ENCODE results near the gene UTY.

DNA sequence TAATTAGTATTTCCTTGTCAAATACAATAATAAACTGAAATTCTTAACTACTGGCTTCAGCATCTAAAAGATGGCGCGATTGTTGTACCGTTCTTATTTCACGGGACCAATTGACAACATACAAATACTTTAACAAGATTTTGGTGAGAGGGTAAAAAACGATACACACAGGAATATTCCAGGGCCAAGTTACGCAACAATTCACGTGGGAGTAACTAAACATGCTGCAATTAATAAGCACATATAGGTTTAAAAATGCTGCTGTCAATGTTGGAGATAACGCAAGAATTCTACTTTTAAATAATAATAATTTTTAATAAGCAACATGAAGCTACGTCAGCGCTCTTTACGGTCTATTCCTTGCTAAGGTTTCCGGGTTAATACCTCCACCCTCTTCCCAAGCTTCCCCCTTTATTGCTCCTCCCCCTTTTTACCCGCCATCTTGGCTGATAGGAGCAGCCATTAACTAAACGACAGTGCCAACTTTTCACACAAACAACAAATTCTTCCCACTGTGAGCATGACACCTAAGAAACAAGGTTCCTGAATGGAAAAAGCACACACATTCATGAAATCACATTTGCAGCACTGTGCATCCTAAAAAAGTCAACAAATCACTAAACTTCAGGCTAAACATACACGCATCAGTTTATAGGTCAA, 1.6 kb downstream of the UTY start:
- TF ChIP-seq, protein P1, sequence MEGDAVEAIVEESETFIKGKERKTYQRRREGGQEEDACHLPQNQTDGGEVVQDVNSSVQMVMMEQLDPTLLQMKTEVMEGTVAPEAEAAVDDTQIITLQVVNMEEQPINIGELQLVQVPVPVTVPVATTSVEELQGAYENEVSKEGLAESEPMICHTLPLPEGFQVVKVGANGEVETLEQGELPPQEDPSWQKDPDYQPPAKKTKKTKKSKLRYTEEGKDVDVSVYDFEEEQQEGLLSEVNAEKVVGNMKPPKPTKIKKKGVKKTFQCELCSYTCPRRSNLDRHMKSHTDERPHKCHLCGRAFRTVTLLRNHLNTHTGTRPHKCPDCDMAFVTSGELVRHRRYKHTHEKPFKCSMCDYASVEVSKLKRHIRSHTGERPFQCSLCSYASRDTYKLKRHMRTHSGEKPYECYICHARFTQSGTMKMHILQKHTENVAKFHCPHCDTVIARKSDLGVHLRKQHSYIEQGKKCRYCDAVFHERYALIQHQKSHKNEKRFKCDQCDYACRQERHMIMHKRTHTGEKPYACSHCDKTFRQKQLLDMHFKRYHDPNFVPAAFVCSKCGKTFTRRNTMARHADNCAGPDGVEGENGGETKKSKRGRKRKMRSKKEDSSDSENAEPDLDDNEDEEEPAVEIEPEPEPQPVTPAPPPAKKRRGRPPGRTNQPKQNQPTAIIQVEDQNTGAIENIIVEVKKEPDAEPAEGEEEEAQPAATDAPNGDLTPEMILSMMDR (IDR thresholded peaks at IDR 0.05; ENCODE audit: control extremely low read depth in 1 of 3, insufficient read depth in 1 of 3, low read depth in 1 of 3, low read length in 3 of 3): no peak
- no peak for TF ChIP-seq BRCA1 (IDR thresholded peaks at IDR 0.05; ENCODE audit: low read depth, low read length)
- peak; percentile 92 for TF ChIP-seq CEBPB (IDR thresholded peaks at IDR 0.05; ENCODE audit: low read depth, low read length)
- no peak for TF ChIP-seq RXRA (IDR thresholded peaks at IDR 0.05; ENCODE audit: insufficient read depth, low read depth, low read length)
- TF ChIP-seq YY1 (IDR thresholded peaks at IDR 0.05; ENCODE audit: low read depth, low read length): peak; percentile 95

All from H1 (cell line).